GM19193 (cell line): ENCODE data around the gene ADAMTS16.

Experiments used
- POLR2A ChIP-seq: IDR thresholded peaks from 4 replicates; pipeline ENCODE4 v1.6.1; 2011; ENCODE audit not compliant: insufficient read depth, insufficient read length; ENCODE audit errors: extremely low read depth

The ADAMTS16 gene

DNA sequence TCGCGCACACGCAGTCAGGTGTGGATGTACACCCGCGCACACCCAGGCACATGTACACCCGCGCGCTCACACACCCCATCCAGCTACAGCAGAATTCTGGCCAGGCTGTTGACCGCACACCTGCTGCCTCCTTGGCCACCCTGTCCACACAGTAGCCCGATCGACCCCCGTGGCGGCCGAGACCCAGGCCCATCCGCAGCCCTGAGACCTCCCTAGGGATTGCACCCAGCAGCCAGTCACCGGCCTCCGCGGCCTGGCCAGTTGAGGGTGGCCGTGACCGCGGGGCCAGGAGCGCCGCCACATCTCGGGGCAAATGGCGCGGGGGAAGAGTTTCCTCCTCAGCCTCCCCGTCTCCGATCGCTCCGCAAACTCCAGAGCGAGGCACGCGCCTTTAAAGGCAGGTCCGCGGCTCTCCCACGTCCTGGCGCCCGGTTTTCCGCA, 774 bp upstream of the ADAMTS16 start:
- TF ChIP-seq POLR2A: no peak

- TF ChIP-seq POLR2A: no peak
Observed at GRCh38 chr5:5140479-5141338, 579 bp downstream of the ADAMTS16 start.

DNA sequence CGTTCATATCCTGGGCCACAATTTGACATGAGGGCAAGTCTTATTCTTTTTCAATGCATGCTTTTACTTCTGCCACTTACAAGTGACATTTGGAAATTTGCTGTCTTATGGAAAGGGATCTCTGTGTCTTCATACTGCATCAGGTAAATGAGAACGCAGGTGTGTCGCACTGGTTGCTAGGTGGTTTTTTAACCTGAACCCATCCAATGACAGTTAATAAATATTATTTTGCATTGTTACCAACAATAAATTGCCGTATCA, 1.1 kb downstream of the ADAMTS16 start:
- TF ChIP-seq POLR2A: no peak

DNA sequence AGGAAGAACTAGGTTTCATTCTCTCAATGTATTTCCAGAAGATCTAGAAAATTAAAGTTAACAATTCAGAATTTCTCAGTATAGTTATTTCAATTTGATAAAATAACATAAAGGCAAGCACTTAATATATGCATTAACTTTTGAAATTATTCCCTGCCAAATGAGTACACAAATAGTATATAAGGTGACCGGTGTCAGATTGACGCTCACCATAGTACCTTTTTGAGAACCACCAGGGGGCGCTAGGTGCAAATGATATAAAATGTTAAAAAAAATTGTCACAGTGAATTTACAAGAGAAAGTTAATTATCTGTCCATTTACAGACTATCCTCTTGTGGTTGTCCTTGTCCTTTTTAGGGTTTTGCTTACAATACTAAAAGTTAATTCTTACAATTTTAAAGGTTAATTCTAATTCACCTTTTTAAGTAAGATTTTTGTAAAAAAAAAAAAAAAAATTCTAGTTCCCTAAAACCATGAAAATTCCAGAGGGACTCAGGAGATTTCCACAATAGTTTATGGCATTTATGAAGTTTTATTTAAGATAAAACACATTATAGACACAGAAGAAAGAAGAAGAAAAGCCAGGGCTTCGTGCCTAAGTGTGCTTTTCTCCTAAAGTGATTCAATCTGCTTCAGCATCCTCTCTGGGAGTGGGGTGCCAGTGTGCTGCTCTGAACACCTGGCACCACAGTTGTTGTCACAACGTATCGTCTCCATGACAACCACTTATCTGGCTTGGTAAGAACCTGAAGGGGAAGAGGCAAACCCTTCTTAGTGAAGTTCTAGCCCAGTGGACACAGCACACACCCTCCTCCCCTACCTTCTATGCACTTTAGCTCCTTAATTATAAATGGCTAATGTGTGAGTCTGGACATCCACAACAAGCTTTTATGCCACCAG, 1.7 kb downstream of the ADAMTS16 start:
- no peak for TF ChIP-seq POLR2A

- TF ChIP-seq POLR2A: no peak
Observed at GRCh38 chr5:5144441-5144840, 4.3 kb downstream of the ADAMTS16 start.

- TF ChIP-seq POLR2A: no peak
Observed at GRCh38 chr5:5145651-5146529, 5.8 kb downstream of the ADAMTS16 start.

DNA sequence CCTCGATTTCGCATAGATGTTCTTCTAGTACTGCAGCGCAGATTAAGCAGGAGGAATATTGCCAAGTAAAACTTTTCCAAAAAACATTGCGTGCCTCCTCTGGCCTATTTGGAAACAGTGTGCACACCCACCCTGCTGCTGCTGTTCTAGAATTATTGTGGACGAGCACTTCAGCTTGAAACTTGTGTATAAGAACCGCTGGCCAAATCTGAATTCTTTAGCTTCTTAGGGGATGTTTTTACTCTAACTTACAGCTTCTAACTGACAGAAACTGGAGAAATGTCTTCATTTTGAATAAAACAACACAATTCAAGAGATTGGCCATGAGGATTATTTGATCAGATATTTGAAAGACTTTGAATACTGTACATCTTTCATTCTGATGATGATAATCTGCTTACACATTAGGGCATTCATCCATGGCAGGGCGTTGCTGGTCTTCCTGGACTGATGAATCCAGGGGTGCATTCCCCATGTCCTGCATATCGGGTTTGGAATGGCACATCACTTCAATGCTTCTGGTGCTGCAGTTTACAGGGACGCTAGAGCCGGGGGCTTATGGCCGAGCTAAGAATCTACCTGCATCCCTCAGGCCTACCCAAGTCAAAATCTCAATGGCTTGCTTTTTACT, 6.5 kb downstream of the ADAMTS16 start:
- TF ChIP-seq POLR2A: no peak

- TF ChIP-seq POLR2A: no peak
Observed at GRCh38 chr5:5149154-5149553, 9.0 kb downstream of the ADAMTS16 start.

DNA sequence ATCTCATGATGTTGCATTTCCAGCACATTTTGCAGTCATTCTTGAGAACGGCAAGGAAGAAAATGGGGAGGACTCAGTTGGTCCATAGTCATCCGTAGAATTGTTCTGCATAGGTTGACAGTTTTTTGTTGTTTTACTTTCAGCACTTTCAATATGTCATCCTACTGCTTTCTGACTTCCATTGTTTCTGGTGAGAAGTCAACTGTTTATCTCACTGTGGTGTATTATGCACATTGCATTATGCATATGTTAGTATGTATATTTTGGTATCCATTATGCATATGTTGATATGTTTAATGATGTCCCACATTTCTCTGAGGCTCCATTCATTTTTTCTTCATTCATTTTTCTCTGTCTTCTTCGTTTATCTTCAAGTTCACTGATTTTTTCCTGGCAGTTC, 10.5 kb downstream of the ADAMTS16 start:
- TF ChIP-seq POLR2A: no peak

DNA sequence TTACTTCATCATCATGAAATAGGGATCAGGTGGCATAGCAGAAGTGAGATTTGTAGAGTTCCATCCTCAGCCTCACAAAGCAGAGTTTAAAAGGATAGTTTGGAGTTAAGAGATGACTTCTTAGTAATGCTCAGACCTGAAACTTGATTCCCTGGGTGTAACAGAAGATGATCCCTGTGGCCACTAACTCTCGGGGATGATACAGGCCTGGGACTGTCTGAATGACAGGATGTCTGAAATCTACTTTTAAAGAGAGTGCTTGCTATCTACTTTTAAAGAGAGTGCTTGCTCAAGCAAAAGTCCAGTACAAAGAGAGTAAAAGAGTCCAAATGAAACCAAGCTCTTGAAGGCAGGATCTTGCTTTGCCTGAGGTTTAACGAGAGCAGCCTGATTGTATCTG, 14.6 kb downstream of the ADAMTS16 start:
- TF ChIP-seq POLR2A: no peak

- no peak for TF ChIP-seq POLR2A
Observed at GRCh38 chr5:5155617-5156016, 15.5 kb downstream of the ADAMTS16 start.

- TF ChIP-seq POLR2A: no peak
Observed at GRCh38 chr5:5156471-5157082, 16.4 kb downstream of the ADAMTS16 start.

DNA sequence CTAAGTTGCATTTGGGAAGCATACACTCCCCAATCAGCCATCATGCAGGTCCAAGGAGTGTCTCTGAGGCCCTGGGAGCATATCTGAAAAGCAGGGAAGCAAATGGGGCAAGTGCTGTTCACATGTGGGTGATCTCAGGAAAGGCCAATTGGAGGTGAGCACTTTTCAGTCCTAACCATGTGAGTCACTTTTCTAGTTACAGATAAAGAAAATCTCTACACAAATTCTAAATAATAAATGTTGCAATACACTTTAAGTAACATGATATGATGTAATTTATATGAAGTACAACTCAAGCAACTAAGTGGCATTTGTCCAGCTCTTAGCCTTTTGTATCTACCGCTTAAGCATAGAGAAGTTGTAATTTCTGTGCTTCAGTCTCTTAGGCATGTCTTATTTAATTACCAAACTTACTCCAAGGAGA, 18.4 kb downstream of the ADAMTS16 start:
- TF ChIP-seq POLR2A: no peak
